Thoracic aorta (tissue), 2 donors: Measurements from ENCODE around the gene COL28A1. TPM values are rescaled to one million over a fixed set of nuclear protein-coding genes. Genes with fewer than 3 reads are reported as not detected.

Experiments
- ATAC-seq: fragments of 150-250 bp; one replicate; pipeline ENCODE4 v1.8.0; 2017; ENCODE audit warnings: low read depth; ENCODE audit not compliant: insufficient number of reproducible peaks, low FRiP score
- DNase-seq: peaks from one replicate; pipeline ENCODE4 v3.0.0-alpha.2; 2020; ENCODE audit warnings: low spot score
- H3K27ac ChIP-seq, 2 donors: fragments of 200-600 bp; sonication (generic); 1 replicate in 1 of 2; 2 replicates in 1 of 2; pipeline ENCODE4 v1.5.1; 2016; ENCODE audit warnings: mild to moderate bottlenecking in 2 of 2, moderate library complexity in 2 of 2
- H3K27me3 ChIP-seq: fragments of 200-600 bp; sonication (generic); replicated peaks from 2 replicates; pipeline ENCODE4 v1.6.0; 2016; ENCODE audit warnings: mild to moderate bottlenecking; ENCODE audit not compliant: insufficient read depth
- H3K36me3 ChIP-seq: fragments of 200-600 bp; sonication (generic); one replicate; pipeline ENCODE4 v1.5.1; 2016
- H3K4me1 ChIP-seq, 2 donors: fragments of 200-600 bp; sonication (generic); 1 replicate in 1 of 2; 2 replicates in 1 of 2; pipeline versions ENCODE4 v1.5.1 to v1.6.0; 2016; ENCODE audit warnings: low read depth in 2 of 2, mild to moderate bottlenecking in 1 of 2; ENCODE audit not compliant: control insufficient read depth in 1 of 2
- H3K4me3 ChIP-seq: fragments of 200-600 bp; sonication (generic); 2 replicates; pipeline ENCODE4 v1.5.1; 2016; ENCODE audit warnings: mild to moderate bottlenecking
- H3K9me3 ChIP-seq: fragments of 200-600 bp; sonication (generic); 2 replicates; pipeline ENCODE4 v1.5.1; 2016
- CTCF ChIP-seq: fragments of 200-600 bp; sonication (generic); IDR thresholded peaks from one replicate; pipeline ENCODE4 v1.5.1; 2019; ENCODE audit warnings: antibody characterized with exemption
- total RNA-seq, 2 donors: library from RNA; depleted of rRNA; stranded (reverse); fragments of >200 nt; gene quantifications; one replicate each; pipeline versions ENCODE4 v1.1.0 to v1.2.3, GENCODE V29; 2016

The COL28A1 gene
- total RNA-seq, 2 donors from 2014 or later = 2.4 to 3.0 TPM

GRCh38 chr7:7354674-7355073 lies 181.0 kb downstream of the COL28A1 start:
- H3K9me3 ChIP-seq = no peaks in the 10 kb centered on the region
- ATAC-seq (no peak), DNase-seq (no peak)
- H3K4me3 ChIP-seq = no peak overlapping the region
- H3K27me3 ChIP-seq = no peaks in the 10 kb centered on the region
- no peak for TF ChIP-seq CTCF
- H3K36me3 ChIP-seq = no peaks in the 10 kb centered on the region
- H3K4me1 ChIP-seq = peaks cover 0 to 7% of the 10 kb centered on the region in 2 donors
- no peak overlapping the region for H3K27ac ChIP-seq

DNA sequence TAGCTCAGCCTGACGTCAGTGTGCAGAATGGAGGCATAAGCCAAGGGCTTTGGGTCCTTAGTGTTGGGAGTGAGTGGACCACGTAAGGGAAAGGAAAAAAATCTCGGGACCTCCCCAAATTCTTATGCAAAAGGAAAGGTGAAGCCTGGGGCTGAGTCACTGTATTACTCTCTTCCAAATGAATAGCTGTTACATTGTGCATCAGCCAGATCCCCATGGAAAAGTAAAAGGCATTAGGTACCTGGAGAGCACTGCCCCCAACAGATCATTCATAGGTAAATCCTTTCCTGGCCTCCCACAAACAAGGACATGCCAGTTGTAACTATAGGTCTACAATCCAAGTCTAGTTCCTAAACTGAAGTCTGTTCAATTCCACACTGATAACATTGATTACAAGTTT lies 182.8 kb downstream of the COL28A1 start:
- DNase-seq (no peak), ATAC-seq (no peak)
- Histone ChIP-seq H3K27ac (no peak overlapping the region), H3K36me3 (no peaks in the 10 kb centered on the region), H3K9me3 (no peaks in the 10 kb centered on the region), H3K4me3 (no peak overlapping the region), H3K4me1 (peaks cover 0 to 7% of the 10 kb centered on the region in 2 donors), H3K27me3 (no peaks in the 10 kb centered on the region)
- TF ChIP-seq CTCF = no peak

GRCh38 chr7:7351832-7352231 lies 183.8 kb downstream of the COL28A1 start:
- no peaks in the 10 kb centered on the region for H3K27me3 ChIP-seq
- no peak for TF ChIP-seq CTCF
- peaks cover 0 to 7% of the 10 kb centered on the region in 2 donors for H3K4me1 ChIP-seq
- ATAC-seq (no peak), DNase-seq (no peak)
- H3K27ac ChIP-seq = no peak overlapping the region
- no peaks in the 10 kb centered on the region for H3K36me3 ChIP-seq
- no peaks in the 10 kb centered on the region for H3K9me3 ChIP-seq
- H3K4me3 ChIP-seq = no peak overlapping the region

GRCh38 chr7:7351156-7351555 lies 184.5 kb downstream of the COL28A1 start:
- no peaks in the 10 kb centered on the region for H3K27me3 ChIP-seq
- DNase-seq (no peak), ATAC-seq (no peak)
- H3K27ac ChIP-seq = no peak overlapping the region
- no peak for TF ChIP-seq CTCF
- H3K36me3 ChIP-seq = no peaks in the 10 kb centered on the region
- peaks cover 0 to 7% of the 10 kb centered on the region in 2 donors for H3K4me1 ChIP-seq
- H3K4me3 ChIP-seq = no peak overlapping the region
- no peaks in the 10 kb centered on the region for H3K9me3 ChIP-seq

DNA sequence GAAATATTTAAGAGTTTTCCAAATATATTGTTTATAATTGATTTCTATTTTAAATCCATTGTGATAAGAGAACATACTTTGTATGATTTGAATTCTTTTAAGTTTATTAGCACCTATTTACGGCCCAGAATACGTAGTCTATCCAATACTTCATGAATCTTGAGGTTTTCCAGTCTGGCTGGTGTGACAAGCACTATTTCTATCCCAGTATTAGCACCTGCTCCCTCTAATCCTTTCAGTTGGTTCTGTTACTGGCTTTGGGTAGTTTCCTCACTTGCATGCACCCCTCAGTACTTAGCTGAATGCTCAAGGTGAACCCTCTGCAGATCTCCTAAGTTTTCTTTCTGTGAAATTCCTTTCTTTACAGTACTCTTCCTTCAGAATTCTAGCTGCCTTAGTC lies 186.5 kb downstream of the COL28A1 start:
- no peaks in the 10 kb centered on the region for H3K9me3 ChIP-seq
- H3K4me1 ChIP-seq = peaks cover 0 to 7% of the 10 kb centered on the region in 2 donors
- no peak overlapping the region for H3K27ac ChIP-seq
- TF ChIP-seq CTCF = no peak
- no peak overlapping the region for H3K4me3 ChIP-seq
- ATAC-seq (no peak), DNase-seq (no peak)
- no peaks in the 10 kb centered on the region for H3K27me3 ChIP-seq
- no peaks in the 10 kb centered on the region for H3K36me3 ChIP-seq
